Body of pancreas (tissue), 4 donors: Measurements from ENCODE around the gene AUTS2. TPM values are rescaled to one million over a fixed set of nuclear protein-coding genes. Genes with fewer than 3 reads are reported as not detected.

ENCODE experiments used
- ATAC-seq: fragments of 150-250 bp; one replicate; pipeline ENCODE4 v1.9.1; 2016
- DNase-seq, 4 donors: peaks; one replicate each; pipeline ENCODE4 v3.0.0-alpha.2; 2019
- H3K27ac ChIP-seq, 4 donors: fragments of 200-600 bp; sonication (generic); 1 replicate in 3 of 4; 2 replicates in 1 of 4; pipeline versions ENCODE4 v1.5.1 to v1.6.1; 2016 to 2019; ENCODE audit warnings: mild to moderate bottlenecking in 1 of 4, mixed read lengths in 1 of 4, moderate library complexity in 1 of 4
- H3K27me3 ChIP-seq, 2 donors: fragments of 200-600 bp; sonication (generic); one replicate each; pipeline ENCODE4 v1.6.0; 2016; ENCODE audit warnings: mild to moderate bottlenecking in 1 of 2
- H3K36me3 ChIP-seq, 2 donors: fragments of 200-600 bp; sonication (generic); replicated peaks in 1 of 2; 2 replicates each; pipeline ENCODE4 v1.5.1; 2016; ENCODE audit warnings: low read depth in 2 of 2; ENCODE audit not compliant: insufficient read depth in 1 of 2
- H3K4me1 ChIP-seq: fragments of 200-600 bp; sonication (generic); one replicate; pipeline ENCODE4 v1.6.0; 2016
- H3K4me3 ChIP-seq, 2 donors: fragments of 200-600 bp; sonication (generic); 1 replicate in 1 of 2; 2 replicates in 1 of 2; pipeline ENCODE4 v1.5.1; 2016 to 2019
- H3K9me3 ChIP-seq, 3 donors: fragments of 200-600 bp; sonication (generic); 1 replicate in 2 of 3; 2 replicates in 1 of 3; pipeline ENCODE4 v1.5.1; 2016
- POLR2A ChIP-seq, 3 donors: fragments of 450-650 bp; IDR thresholded peaks; one replicate each; pipeline ENCODE4 v1.6.1; 2016; ENCODE audit warnings: antibody characterized with exemption in 3 of 3, mild to moderate bottlenecking in 2 of 3
- WGBS, 2 donors: methylation state at CpG; one replicate each; pipeline ENCODE4 v1.1.5; 2017; 5-methylcytosine and 5-hydroxymethylcytosine counted together
- intact Hi-C: fragments of 100-400 bp; cut with DNase I; formaldehyde crosslinking; loops from one replicate; pipeline ENCODE4 v1.15.1; 2023
- total RNA-seq, 2 donors: library from RNA; depleted of rRNA; stranded (reverse); fragments of >200 nt; gene quantifications; one replicate each; pipeline ENCODE4 v1.1.0, GENCODE V29; 2016
- TF ChIP-seq, protein P1 (sequence below), 7 experiments: fragments of 450-650 bp in 4 of 7; fragments of 200-600 bp in 3 of 7; sonication (generic) in 3 of 7; IDR thresholded peaks; one replicate each; pipeline ENCODE4 v1.5.1; 2016 to 2019; ENCODE audit warnings: antibody characterized with exemption in 7 of 7

AUTS2 gene
- total RNA-seq, 2 donors from 2014 or later = 11.7 to 18.5 TPM

DNA sequence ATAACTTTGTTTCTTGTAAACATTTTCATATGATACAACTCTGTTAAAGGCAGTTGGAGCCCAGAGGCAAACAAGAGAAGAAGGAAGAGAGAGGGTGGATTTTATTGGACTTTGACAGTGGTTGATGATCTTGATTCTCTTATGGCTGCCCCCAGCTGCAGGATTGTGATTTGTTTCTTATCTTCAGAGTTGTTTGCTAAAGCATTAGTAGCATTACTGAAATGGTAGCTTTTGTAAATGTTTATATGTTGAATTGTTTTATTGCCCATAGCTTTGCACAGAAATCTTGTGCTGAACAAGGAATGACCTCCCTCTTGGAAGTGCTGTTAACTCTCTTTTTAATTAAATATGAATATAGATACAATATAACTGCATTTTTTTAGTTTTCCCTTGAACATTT is 309.4 kb downstream of the AUTS2 start:
- TF ChIP-seq, protein P1, sequence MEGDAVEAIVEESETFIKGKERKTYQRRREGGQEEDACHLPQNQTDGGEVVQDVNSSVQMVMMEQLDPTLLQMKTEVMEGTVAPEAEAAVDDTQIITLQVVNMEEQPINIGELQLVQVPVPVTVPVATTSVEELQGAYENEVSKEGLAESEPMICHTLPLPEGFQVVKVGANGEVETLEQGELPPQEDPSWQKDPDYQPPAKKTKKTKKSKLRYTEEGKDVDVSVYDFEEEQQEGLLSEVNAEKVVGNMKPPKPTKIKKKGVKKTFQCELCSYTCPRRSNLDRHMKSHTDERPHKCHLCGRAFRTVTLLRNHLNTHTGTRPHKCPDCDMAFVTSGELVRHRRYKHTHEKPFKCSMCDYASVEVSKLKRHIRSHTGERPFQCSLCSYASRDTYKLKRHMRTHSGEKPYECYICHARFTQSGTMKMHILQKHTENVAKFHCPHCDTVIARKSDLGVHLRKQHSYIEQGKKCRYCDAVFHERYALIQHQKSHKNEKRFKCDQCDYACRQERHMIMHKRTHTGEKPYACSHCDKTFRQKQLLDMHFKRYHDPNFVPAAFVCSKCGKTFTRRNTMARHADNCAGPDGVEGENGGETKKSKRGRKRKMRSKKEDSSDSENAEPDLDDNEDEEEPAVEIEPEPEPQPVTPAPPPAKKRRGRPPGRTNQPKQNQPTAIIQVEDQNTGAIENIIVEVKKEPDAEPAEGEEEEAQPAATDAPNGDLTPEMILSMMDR (IDR thresholded peaks at IDR 0.05) = no peak
- no peak for TF ChIP-seq POLR2A (IDR thresholded peaks at IDR 0.05)
- H3K4me1 ChIP-seq = no peaks in the 10 kb centered on the region
- H3K27me3 ChIP-seq = no peaks in the 10 kb centered on the region
- no peaks in the 10 kb centered on the region for H3K36me3 ChIP-seq
- no peak overlapping the region for H3K4me3 ChIP-seq
- DNase-seq (no peak), ATAC-seq (no peak)
- intact Hi-C loops = no loop called here
- H3K27ac ChIP-seq = no peak overlapping the region
- no peaks in the 10 kb centered on the region for H3K9me3 ChIP-seq

DNA sequence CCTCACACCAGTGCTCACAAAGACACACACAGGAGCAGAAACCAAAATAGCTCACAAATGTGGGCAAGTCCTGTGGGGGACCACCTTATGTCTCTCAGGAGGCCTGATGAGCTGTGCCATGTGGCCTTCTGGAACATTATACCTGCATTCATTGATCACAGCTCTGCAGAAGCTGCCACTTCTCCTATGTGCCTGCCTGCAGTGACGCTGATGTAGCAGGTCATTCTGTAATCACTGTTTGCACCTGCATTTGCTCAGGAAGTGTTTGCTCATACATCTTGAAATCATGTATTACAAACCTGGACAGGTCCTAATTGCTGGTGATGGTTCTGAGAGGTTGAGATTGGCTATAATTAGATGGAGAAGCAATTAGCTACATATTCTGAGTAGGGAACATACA is 310.2 kb downstream of the AUTS2 start:
- Histone ChIP-seq H3K4me3 (no peak overlapping the region), H3K27ac (no peak overlapping the region), H3K36me3 (no peaks in the 10 kb centered on the region), H3K4me1 (no peaks in the 10 kb centered on the region), H3K27me3 (no peaks in the 10 kb centered on the region), H3K9me3 (no peaks in the 10 kb centered on the region)
- 64 to 87% methylated on average over 1 of the region's 1 CpG for WGBS, 2 donors
- ATAC-seq (no peak), DNase-seq (no peak)
- TF ChIP-seq, protein P1 (IDR thresholded peaks at IDR 0.05) = no peak
- no peak for TF ChIP-seq POLR2A (IDR thresholded peaks at IDR 0.05)
- intact Hi-C loops = no loop called here

DNA sequence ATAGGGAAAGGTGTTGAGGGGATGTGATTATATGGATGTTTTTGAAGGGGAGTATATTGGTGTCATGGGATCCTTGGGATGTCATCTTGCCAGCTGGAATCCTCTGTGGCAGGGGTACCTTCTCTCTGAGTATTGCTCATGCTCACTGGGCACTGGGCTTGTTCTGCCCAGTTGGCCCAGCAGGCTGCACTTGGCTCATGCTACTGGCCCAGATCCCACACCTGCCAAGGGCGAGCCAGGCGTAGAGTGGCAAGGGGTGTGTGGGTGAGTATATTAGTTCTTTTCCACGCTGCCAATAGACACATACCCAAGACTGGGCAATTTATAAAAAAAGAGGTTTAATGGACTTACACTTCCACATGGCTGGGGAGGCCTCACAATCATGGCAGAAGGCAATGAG is 311.9 kb downstream of the AUTS2 start:
- Histone ChIP-seq H3K9me3 (no peaks in the 10 kb centered on the region), H3K4me3 (no peak overlapping the region), H3K4me1 (no peaks in the 10 kb centered on the region), H3K27ac (no peak overlapping the region), H3K36me3 (no peaks in the 10 kb centered on the region), H3K27me3 (no peaks in the 10 kb centered on the region)
- TF ChIP-seq POLR2A (IDR thresholded peaks at IDR 0.05) = no peak
- TF ChIP-seq, protein P1 (IDR thresholded peaks at IDR 0.05) = no peak
- no peak for ATAC-seq
- WGBS, 2 donors = 90 to 94% methylated on average over 3 of the region's 3 CpGs
- no peak for DNase-seq
- intact Hi-C loops = no loop called here

DNA sequence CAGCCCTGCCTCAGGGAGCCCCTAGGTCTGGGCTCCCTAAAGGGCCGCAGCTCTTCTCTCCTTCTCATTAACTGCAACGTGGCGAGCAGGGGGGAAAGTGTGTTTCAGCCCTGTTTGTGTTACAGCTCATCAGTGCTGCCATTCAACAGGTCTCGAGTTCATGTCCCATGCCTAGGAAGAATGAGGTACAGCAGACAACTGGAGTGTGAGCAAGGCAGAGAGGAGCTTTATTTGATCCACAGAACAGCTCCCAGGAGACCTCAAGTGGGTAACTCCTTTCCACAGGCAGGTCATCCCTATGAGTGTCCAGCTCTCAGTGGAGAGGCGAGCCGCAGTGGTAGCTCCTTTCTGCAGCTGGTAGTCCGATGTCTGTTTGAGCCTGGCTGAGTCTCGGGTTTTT is 313.1 kb downstream of the AUTS2 start:
- 95 to 97% methylated on average over 4 to 8 of the region's 8 CpGs for WGBS, 2 donors
- ATAC-seq (no peak), DNase-seq (no peak)
- no peak for TF ChIP-seq POLR2A (IDR thresholded peaks at IDR 0.05)
- TF ChIP-seq, protein P1 (IDR thresholded peaks at IDR 0.05) = no peak
- intact Hi-C loops = no loop called here
- H3K9me3 ChIP-seq = no peaks in the 10 kb centered on the region
- H3K4me3 ChIP-seq = no peak overlapping the region
- no peaks in the 10 kb centered on the region for H3K4me1 ChIP-seq
- H3K27me3 ChIP-seq = no peaks in the 10 kb centered on the region
- H3K27ac ChIP-seq = no peak overlapping the region
- H3K36me3 ChIP-seq = no peaks in the 10 kb centered on the region

DNA sequence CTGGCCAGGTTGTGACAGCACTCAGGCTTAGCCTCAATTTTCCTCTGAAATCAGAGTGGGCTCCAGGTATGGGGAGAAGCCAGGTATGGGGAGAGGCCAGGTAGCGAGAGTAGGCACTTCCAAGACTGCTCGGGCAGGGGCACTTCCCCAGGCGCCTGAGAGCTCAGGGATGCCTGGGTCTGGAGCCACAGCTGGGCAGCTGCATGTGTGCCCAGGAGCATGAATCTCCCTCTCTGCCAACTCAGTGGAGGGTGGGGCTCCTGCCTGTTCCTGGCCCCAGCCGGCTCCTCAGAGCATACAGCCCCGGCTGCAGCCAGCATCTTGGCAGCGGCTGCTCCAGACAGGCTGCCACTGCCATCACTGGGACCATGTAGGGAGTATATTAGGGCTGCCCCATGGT is 313.9 kb downstream of the AUTS2 start:
- DNase-seq (no peak), ATAC-seq (no peak)
- TF ChIP-seq, protein P1 (IDR thresholded peaks at IDR 0.05) = no peak
- TF ChIP-seq POLR2A (IDR thresholded peaks at IDR 0.05) = no peak
- H3K27me3 ChIP-seq = no peaks in the 10 kb centered on the region
- intact Hi-C loops = no loop called here
- WGBS, 2 donors = 95% methylated on average over 6 of the region's 6 CpGs; no CpG with 5 or more reads in 1 of the 2 donors
- H3K4me3 ChIP-seq = no peak overlapping the region
- H3K36me3 ChIP-seq = no peaks in the 10 kb centered on the region
- no peaks in the 10 kb centered on the region for H3K4me1 ChIP-seq
- H3K27ac ChIP-seq = no peak overlapping the region
- no peaks in the 10 kb centered on the region for H3K9me3 ChIP-seq
